Measurements from ENCODE around the gene SYT5.
"Not testable (repeated sequence)": the region's sequence is repeated elsewhere in the genome, so short reads cannot be mapped to it uniquely, and the experiment has no call there.

Gene SYT5

DNA sequence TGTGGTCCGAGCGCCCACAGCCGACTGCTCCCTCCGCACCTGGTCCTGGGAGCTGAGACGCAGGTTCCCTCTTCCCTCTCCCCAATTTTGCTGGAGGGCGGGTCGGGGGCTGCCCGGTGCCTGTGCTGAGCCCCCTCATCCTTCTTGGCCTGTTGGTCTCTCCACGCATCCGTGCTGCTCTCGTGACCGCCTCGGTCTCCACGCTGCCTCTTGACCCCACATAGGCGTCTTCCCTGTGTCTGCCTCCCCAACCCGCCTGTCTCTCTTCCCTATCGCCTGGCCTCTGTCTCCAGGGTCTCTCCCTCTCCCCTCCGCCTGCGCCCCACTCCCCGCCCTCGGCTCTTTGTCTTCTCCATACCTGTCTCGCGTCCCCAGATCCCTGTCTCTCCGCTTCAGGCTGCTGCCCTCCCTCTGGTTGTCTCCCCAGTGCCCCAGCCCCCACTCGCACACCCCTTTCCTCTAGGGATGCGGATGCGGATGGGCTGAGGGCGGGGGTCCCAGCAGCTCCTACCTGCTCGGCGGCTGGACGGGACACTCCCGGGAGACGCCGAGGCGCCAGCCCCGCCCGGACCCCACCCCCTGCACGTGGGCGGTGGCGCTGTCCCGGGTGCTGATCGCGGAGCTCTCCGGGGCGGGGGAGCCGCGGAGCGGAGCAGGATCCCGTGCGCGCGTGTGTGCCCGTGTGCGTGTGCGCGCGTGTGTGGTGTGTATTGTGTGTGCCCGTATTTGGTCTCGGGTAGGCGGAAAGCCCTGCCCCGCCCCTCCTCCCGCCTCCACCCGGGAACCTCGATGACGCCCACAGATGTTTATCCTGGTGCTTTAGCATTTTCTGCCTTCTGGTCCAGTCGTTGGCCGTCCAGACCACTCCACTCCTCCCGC is at the start of gene SYT5:
Gene SYT5 (minus strand): TSS at position 684 of the 879 bp plus-strand sequence. CDS start 1,248 bp downstream, outside the sequence.
- peak in 1 of 2 experiments; percentile 7 for DNase-seq

DNA sequence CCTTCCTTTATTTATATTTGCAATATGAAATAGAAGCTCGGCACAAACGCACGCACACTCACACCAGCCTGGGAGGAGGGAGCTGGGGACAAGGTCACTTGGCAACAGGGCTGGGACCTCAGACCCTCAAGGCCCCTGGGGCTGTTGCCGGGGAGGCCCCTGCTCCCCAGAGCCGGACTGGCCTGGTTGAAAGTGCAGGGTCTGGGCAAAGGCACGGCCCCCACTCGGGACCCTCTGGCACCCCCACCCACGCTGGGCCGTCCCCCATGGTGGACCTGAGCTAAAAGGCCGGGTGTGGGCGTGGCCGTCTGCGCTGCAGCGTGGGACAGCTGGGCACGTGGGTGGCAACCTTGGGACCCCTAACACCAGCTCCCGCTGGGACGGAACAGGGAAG is 49.7 kb upstream of the SYT5 start:
- no peak for DNase-seq

GRCh38 chr19:55229145-55229788 is 49.2 kb upstream of the SYT5 start:
- DNase-seq = no peak

- no peak for DNase-seq
Observed at GRCh38 chr19:55228403-55229031, 48.4 kb upstream of the SYT5 start, which contains the start of gene TMEM86B. TMEM86B (minus strand) TSS chr19:55228763; CDS start chr19:55228741, 22 bp downstream.

GRCh38 chr19:55228015-55228391 is 47.9 kb upstream of the SYT5 start:
- DNase-seq = no peak

DNA sequence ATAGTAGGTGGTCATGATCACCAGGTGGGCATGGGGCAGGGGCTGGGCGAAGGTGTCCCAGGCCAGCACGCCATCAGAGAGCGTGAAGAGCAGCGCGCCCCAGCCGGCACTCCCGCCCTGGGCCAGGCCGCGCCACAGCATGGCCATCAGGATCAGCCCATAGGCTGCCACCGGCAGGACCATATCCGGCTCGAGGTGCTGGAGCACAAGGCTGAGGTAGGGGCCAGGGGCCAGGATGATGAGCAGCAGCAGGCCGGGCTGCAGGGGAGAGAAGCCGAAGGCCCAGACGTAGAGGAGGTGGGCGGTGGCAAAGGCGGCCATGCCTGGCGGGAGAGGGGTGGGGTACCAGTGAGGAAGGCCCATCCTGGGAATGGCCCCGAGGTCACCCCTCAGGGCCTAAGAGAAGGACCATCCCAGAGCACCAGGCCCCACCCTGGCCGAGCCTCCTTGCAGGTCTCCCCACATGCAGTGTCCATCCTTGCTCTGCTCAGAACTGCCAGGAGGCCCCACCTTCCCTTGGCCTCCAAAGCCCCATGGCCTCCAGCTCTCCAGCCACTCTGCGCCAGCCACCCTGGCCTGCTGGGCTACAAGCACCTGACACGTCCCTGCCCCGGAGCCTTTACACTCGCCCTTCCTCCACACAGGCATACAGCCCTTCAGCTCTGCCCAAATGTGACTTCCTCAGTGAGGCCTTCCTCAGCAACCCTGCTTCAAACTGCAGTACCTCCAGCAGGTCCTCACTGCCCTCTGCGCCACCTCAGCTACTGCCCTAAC is 47.3 kb upstream of the SYT5 start:
- no peak for DNase-seq

DNA sequence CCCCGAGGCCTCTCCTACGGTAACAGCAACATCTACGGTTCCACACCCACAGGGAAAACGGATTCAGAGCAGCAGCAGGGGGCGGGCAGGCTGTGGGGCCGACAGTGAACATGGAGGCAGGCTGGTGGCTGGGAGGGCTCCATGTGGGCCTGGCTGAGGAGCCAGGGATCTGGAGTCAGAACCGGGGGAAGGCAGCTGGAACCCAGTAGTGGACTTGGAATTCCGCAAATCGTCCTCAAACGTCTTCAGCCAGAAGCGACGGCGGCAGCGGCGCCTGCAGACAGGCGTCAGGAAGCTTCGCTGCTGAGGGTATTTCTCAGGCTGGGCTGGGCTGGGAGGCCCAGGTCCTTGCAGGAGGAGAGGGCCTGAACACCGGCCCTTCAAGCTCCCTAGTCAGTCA is 46.7 kb upstream of the SYT5 start:
- no peak for DNase-seq

DNA sequence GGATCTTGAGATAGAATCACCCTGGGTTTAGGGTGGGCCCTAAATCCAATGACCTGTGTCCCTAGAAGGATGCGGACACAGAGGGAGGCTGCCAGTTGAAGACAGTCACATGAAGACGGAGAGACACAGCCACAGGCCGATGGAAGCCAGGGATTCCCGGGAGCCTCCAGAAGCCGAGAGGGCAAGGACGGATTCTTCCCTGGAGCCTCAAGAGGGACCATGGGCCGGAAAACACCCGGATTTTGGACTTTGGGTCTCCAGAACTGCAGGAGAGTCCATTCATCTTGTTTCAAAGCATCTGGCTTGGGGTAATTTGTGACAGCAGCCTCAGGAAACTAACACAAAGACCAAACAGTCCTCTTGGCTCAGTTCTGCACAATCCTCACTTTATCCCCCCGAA is 46.2 kb upstream of the SYT5 start:
- no peak for DNase-seq

- DNase-seq = peak in 1 of 2 experiments; percentile 14
Observed at GRCh38 chr19:55225415-55225958, 45.4 kb upstream of the SYT5 start.

DNA sequence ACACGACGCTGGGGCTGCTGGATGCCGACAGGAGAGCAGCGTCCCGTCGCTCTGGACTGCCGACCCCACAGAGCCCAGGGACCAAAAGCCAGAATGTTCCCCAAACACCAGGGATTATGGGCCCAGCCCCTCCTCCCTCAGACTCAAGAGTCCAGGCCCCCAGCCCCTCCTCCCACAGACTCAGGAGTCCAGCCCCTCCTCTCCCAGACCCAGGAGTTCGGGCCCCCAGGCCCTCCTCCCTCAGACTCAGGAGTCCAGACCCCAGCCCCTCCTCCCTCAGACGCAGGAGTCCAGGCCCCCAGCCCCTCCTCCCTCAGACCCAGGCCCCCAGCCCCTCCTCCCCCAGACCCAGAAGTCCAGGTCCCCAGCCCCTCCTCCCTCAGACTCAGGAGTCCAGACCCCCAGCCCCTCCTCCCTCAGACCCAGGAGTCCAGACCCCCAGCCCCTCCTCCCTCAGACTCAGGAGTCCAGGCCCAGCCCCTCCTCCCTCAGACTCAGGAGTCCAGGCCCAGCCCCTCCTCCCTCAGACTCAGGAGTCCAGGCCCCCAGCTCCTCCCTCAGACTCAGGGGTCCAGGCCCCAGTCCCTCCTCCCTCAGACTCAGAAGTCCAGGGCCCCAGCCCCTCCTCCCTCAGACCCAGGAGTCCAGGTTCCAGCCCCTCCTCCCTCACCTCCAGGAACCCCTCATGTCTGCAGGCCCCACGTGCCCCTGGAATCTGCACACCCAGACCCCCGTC is 44.8 kb upstream of the SYT5 start:
- not testable (repeated sequence) for DNase-seq

GRCh38 chr19:55224038-55224665 is 44.1 kb upstream of the SYT5 start:
- DNase-seq = no peak

GRCh38 chr19:55223291-55224037 is 43.4 kb upstream of the SYT5 start:
- DNase-seq = no peak

- DNase-seq = no peak
Observed at GRCh38 chr19:55220525-55220924, 40.4 kb upstream of the SYT5 start.

DNA sequence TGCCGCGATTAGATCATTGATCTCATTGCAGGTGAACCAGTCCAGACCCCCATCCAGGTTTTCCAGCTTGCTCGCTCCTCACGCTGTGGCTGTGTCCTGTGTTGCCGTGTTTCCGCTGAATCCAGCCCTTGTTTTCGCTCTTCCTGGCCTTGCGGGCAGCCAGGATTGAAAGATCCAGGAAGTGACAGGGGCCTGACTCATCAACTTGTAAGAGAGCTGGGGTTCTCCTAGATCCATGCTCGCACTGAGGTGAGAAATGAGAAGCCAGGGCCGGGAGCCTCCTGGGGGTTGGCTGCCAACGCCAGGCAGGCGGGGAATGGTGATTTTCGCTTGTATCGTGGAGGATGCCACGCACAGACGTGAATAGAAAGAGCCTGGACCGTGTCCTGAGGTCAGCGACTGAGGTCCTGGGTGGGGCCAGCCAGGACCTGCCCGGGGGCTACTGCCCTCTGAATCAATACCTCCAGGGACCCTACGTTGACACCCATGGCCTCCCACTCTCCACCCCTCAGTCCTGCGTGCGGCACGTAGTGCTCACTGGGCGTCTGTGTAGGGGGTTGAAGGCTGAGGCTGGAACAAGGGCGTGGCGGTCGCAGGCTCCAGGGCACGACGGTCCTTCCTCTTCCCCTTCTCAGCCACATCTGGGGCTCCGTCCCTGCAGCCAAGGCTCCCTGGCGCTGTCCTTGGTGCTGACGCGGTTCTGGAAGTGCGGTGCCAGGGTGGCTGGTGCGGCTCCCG is 36.5 kb upstream of the SYT5 start:
- DNase-seq = peak; percentile 66 to 67

DNA sequence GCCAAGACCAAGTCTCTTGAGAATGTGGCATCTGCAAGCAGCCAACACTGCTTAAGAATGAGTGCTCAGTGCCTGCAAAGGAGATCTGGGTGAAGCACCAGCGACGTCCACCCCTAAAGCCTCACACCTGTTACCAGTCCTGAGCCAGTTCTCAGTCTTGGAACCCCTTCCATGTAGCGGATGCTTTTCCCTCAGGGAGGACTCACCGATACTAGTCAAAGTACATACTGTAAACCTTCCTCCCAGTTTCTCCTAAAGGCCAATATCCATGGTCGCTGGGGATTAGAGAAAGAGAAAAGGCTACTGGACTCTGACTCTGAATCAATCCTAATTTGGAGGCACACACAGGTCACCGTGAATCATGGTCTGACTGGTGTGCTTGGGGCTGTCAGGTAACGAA is 33.5 kb upstream of the SYT5 start:
- no peak for DNase-seq

DNA sequence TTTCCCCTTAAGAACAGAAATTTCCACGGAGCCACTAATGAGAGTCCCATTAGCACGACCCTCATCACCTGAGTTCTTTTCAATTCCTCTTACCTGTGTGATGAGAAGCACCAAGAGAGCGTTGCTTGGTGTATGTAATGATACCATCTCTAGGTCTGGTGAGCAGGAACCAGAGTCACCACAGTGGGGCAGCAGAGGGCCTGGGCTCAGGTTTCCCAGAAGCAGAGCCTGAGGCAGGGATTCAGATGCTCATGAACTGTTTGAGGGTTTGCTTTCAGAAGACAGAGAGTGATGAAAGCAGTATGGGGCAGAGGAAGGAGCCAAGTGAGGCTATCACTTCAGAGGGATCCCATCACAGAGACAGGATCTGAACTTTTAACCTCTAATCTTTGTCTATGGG is 32.4 kb upstream of the SYT5 start:
- no peak for DNase-seq

DNA sequence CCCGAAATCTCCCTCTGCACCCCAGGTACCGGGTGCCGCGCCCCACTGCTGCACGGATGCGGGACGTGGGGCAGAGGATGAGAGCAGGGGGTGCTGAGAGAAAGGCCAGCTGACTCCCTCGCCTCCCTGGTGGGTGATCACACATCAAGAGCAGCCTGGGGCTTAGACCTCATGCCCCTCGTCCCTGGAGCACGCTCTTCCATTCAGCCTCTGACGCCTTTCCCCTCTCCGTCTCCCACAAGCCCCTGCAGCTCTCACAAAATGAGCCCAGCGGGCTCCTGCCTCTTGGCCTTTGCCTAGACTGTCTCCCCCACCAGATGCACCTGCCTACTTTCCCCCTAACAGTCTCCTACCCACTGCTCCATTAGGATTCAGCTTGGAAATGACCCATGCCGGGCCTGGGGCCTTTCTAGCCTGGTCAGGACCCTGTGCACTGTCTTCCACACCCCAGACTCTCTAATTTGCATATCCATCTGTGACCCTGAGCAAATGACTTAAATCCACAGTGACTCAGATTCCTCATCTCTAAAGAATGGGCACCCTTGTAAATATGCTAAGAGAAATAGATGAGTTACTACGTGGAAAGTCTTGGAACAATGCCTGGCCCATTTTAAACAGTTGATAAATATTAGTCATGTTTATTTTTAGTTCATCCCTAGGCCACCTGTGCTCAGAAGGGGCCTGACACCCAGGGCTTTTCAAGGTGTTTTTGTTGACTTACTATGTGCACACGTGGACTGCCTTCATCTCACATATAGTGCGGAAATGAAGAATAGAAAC is 29.8 kb upstream of the SYT5 start:
- DNase-seq = no peak

GRCh38 chr19:55208880-55209692 is 29.0 kb upstream of the SYT5 start, which contains the start of gene PTPRH:
PTPRH (minus strand) TSS chr19:55209501; CDS start chr19:55209433, 68 bp downstream.
- DNase-seq = no peak
